Panc1 (cell line): ENCODE results near the gene SHROOM3. TPM values are rescaled to one million over a fixed set of nuclear protein-coding genes. Genes with fewer than 3 reads are reported as not detected.

Experiments used
- ATAC-seq: fragments of 200-7000 bp; cut with Tn5 transposase; 2 replicates; pipeline ENCODE4 v1.9.1; 2020; ENCODE audit warnings: mild to moderate bottlenecking, moderate library complexity
- BruUV-seq: library from RNA; stranded (reverse); fragments of 400-500 nt; replicated peaks from 2 replicates; lab custom pipeline; 2021; lab: Mats Ljungman, UMichigan
- CTCF ChIA-PET: fragments of 300-600 bp; sonication (Branson Sonifier 250); formaldehyde crosslinking; loops from one replicate; lab custom pipeline; 2022; ENCODE audit warnings: antibody characterized with exemption; lab: Charles Lee
- POLR2A ChIA-PET: fragments of 300-600 bp; sonication (Branson Sonifier 250); formaldehyde crosslinking; loops from one replicate; lab custom pipeline; 2022; ENCODE audit warnings: antibody characterized with exemption; lab: Charles Lee
- DNase-seq: peaks from one replicate; pipeline ENCODE4 v3.0.0-alpha.2; 2010; ENCODE audit warnings: low read depth, low spot score
- H3K27ac ChIP-seq: 2 replicates; pipeline ENCODE4 v1.5.1; 2011; ENCODE audit warnings: mild to moderate bottlenecking, low read length, inconsistent platforms
- H3K27me3 ChIP-seq: fragments of 200-500 bp; sonication (Bioruptor generic); 2 replicates; pipeline ENCODE4 v1.6.0; 2014; ENCODE audit warnings: low read length, inconsistent platforms; ENCODE audit not compliant: control insufficient read depth, insufficient read depth
- H3K36me3 ChIP-seq: fragments of 200-500 bp; sonication (Bioruptor generic); 2 replicates; pipeline ENCODE4 v1.5.1; 2014; ENCODE audit warnings: inconsistent platforms, mild to moderate bottlenecking, low read length, moderate library complexity; ENCODE audit not compliant: control insufficient read depth, insufficient read depth
- H3K4me1 ChIP-seq: 2 replicates; pipeline ENCODE4 v1.5.1; 2011; ENCODE audit warnings: inconsistent platforms, mild to moderate bottlenecking, low read length, moderate library complexity; ENCODE audit not compliant: control insufficient read depth, insufficient read depth
- H3K4me3 ChIP-seq, 2 experiments: 2 replicates each; pipeline ENCODE4 v1.5.1; 2011 to 2012; ENCODE audit warnings: low read depth in 2 of 2, low read length in 2 of 2, mild to moderate bottlenecking in 2 of 2, inconsistent platforms in 1 of 2, moderate library complexity in 1 of 2
- H3K9me3 ChIP-seq: fragments of 200-500 bp; sonication (Bioruptor generic); 2 replicates; pipeline ENCODE4 v1.5.1; 2014; ENCODE audit warnings: low read depth, mild to moderate bottlenecking, inconsistent platforms, low read length, moderate library complexity; ENCODE audit not compliant: control insufficient read depth, insufficient read depth
- POLR2AphosphoS5 ChIP-seq: IDR thresholded peaks from 2 replicates; pipeline ENCODE4 v1.6.1; 2012; ENCODE audit warnings: mild to moderate bottlenecking, low read depth, low read length, moderate library complexity
- SIN3A ChIP-seq: IDR thresholded peaks from 2 replicates; pipeline ENCODE4 v1.6.1; 2012; ENCODE audit warnings: low read depth, mild to moderate bottlenecking, low read length, moderate library complexity, borderline replicate concordance; ENCODE audit not compliant: insufficient read depth
- TCF7L2 ChIP-seq: IDR thresholded peaks from 2 replicates; pipeline ENCODE4 v1.6.1; 2011; ENCODE audit warnings: mild to moderate bottlenecking, low read depth, low read length, inconsistent platforms
- in situ Hi-C: cut with HindIII; loops from 2 replicates; pipeline ENCODE4 v1.10.0; 2016; ENCODE audit warnings: low sequenced_read_pairs, low pct_unique_long_range_greater_than_20kb
- intact Hi-C: fragments of 100-400 bp; cut with micrococcal nuclease; formaldehyde crosslinking; loops from one replicate; pipeline ENCODE4 v1.10.0; 2022; ENCODE audit not compliant: unreplicated experiment
- total RNA-seq: library from RNA; stranded (reverse); gene quantifications from one replicate; pipeline ENCODE4 v1.2.1, GENCODE V29; 2021; ENCODE audit not compliant: unreplicated experiment
- TF ChIP-seq, protein P1 (sequence below): fragments of 450-650 bp; IDR thresholded peaks from 2 replicates; pipeline ENCODE4 v1.5.1; 2017; ENCODE audit warnings: mild to moderate bottlenecking
- TF ChIP-seq, protein P2 (sequence below), 2 experiments: IDR thresholded peaks; 2 replicates each; pipeline ENCODE4 v1.6.1; 2011 to 2012; ENCODE audit warnings: low read depth in 2 of 2, control low read depth in 1 of 2, low read length in 1 of 2, mild to moderate bottlenecking in 1 of 2, moderate library complexity in 1 of 2; ENCODE audit not compliant: insufficient read depth in 1 of 2

Gene SHROOM3
- total RNA-seq, 1 experiment from 2014 or later, result 7.2 TPM

DNA sequence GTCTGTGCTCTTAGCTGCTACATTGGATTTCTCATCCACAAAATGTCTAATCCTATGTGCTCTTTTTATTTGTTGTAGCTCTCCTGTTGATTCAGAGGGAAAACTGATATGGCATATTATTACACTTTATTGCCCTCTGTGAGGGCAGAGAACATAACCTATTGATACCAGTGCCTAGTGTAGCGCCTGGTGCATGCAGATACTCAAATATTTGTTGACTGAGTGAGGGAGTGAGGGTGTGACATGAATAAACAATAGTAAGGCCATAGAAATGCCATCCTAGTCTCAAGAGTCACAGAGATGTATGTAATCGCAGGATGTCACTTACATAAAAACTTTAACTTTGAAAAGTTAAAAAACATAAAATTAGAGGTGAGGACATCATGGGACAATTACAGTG lies 159.1 kb downstream of the SHROOM3 start:
- Histone ChIP-seq H3K4me3 (no peak overlapping the region), H3K27me3 (no peaks in the 10 kb centered on the region), H3K27ac (no peak overlapping the region), H3K9me3 (no peaks in the 10 kb centered on the region), H3K36me3 (no peaks in the 10 kb centered on the region), H3K4me1 (peaks cover 13% of the 10 kb centered on the region)
- in situ Hi-C loops, result no loop called here
- intact Hi-C loops, result no loop called here
- no peak for DNase-seq
- BruUV-seq, result no TSS peak
- POLR2A ChIA-PET, result no interaction called here
- no peak for ATAC-seq
- no peak for TF ChIP-seq TCF7L2
- CTCF ChIA-PET, result no interaction called here

DNA sequence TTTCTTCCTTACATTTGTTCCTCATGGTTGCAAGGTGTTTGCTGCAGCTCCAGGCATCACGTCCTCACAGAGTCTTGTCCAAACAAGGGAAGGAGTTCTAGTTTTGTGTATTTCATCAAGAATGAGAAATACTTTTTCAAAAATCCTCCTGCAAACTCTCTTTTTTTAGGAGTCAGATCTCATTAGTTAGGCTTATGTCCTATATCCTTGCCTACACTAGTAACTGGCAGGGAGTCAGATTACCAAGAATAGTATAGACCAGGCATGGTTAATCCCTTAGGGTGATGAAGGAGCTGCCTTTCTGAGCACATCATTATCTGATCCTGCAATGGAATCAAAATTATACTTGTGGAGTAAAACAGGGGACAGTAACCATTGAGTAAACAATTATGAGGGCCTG lies 160.4 kb downstream of the SHROOM3 start:
- no peaks in the 10 kb centered on the region for H3K36me3 ChIP-seq
- intact Hi-C loops, result no loop called here
- no peak overlapping the region for H3K27ac ChIP-seq
- no TSS peak for BruUV-seq
- no peak for ATAC-seq
- POLR2A ChIA-PET, result no interaction called here
- no peak for TF ChIP-seq POLR2AphosphoS5
- TF ChIP-seq TCF7L2, result no peak
- TF ChIP-seq, protein P1, sequence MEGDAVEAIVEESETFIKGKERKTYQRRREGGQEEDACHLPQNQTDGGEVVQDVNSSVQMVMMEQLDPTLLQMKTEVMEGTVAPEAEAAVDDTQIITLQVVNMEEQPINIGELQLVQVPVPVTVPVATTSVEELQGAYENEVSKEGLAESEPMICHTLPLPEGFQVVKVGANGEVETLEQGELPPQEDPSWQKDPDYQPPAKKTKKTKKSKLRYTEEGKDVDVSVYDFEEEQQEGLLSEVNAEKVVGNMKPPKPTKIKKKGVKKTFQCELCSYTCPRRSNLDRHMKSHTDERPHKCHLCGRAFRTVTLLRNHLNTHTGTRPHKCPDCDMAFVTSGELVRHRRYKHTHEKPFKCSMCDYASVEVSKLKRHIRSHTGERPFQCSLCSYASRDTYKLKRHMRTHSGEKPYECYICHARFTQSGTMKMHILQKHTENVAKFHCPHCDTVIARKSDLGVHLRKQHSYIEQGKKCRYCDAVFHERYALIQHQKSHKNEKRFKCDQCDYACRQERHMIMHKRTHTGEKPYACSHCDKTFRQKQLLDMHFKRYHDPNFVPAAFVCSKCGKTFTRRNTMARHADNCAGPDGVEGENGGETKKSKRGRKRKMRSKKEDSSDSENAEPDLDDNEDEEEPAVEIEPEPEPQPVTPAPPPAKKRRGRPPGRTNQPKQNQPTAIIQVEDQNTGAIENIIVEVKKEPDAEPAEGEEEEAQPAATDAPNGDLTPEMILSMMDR, result no peak
- TF ChIP-seq, protein P2, sequence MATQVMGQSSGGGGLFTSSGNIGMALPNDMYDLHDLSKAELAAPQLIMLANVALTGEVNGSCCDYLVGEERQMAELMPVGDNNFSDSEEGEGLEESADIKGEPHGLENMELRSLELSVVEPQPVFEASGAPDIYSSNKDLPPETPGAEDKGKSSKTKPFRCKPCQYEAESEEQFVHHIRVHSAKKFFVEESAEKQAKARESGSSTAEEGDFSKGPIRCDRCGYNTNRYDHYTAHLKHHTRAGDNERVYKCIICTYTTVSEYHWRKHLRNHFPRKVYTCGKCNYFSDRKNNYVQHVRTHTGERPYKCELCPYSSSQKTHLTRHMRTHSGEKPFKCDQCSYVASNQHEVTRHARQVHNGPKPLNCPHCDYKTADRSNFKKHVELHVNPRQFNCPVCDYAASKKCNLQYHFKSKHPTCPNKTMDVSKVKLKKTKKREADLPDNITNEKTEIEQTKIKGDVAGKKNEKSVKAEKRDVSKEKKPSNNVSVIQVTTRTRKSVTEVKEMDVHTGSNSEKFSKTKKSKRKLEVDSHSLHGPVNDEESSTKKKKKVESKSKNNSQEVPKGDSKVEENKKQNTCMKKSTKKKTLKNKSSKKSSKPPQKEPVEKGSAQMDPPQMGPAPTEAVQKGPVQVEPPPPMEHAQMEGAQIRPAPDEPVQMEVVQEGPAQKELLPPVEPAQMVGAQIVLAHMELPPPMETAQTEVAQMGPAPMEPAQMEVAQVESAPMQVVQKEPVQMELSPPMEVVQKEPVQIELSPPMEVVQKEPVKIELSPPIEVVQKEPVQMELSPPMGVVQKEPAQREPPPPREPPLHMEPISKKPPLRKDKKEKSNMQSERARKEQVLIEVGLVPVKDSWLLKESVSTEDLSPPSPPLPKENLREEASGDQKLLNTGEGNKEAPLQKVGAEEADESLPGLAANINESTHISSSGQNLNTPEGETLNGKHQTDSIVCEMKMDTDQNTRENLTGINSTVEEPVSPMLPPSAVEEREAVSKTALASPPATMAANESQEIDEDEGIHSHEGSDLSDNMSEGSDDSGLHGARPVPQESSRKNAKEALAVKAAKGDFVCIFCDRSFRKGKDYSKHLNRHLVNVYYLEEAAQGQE (IDR thresholded peaks at IDR 0.05; ENCODE audit: insufficient read depth in 1 of 2, low read depth in 2 of 2, low read length in 1 of 2), result no peak
- no peak for TF ChIP-seq SIN3A
- H3K4me3 ChIP-seq, result no peak overlapping the region
- CTCF ChIA-PET, result no interaction called here
- no peaks in the 10 kb centered on the region for H3K27me3 ChIP-seq
- in situ Hi-C loops, result no loop called here
- H3K4me1 ChIP-seq, result peaks cover 3% of the 10 kb centered on the region
- H3K9me3 ChIP-seq, result no peaks in the 10 kb centered on the region
- DNase-seq, result no peak

DNA sequence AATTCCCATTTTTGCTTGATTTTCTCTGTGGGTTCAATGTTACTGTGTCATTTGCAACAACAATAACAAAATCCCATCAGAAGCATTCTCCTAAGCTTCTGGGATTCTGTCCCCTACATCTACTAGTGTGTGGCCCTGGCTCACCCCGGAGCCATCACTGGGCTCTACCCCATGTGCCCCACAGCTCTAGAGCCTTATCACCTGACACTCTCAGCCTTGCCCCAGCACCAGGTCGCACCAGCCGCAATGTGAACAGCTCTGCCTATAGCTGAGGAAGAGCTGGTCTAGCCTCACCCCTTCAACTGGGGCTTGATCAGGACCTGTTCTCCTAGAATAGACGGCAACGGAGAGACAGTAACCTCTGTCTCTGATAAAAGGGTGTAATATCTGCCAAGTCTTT lies 161.7 kb downstream of the SHROOM3 start:
- TF ChIP-seq, protein P2 (IDR thresholded peaks at IDR 0.05; ENCODE audit: insufficient read depth in 1 of 2, low read depth in 2 of 2, low read length in 1 of 2), result no peak
- TF ChIP-seq TCF7L2 (no peak), SIN3A (no peak), POLR2AphosphoS5 (no peak)
- TF ChIP-seq, protein P1, result no peak
- Histone ChIP-seq H3K27ac (peak overlapping the region; percentile 13; the same call in 1 of the 2 replicates), H3K9me3 (no peaks in the 10 kb centered on the region), H3K4me1 (peaks cover 2% of the 10 kb centered on the region), H3K4me3 (no peak overlapping the region), H3K27me3 (no peaks in the 10 kb centered on the region), H3K36me3 (no peaks in the 10 kb centered on the region)
- ChIA-PET CTCF (no interaction called here), POLR2A (no interaction called here)
- intact Hi-C loops (no loop called here), in situ Hi-C loops (no loop called here)
- DNase-seq (no peak), ATAC-seq (no peak)
- no TSS peak for BruUV-seq
